K562 (cell line): Measurements from ENCODE around the gene CEND1. TPM values are rescaled to one million over a fixed set of nuclear protein-coding genes. Genes with fewer than 3 reads are reported as not detected.

ENCODE experiments used
- ATAC-seq: fragments of 200-7000 bp; cut with Tn5 transposase; 3 replicates; pipeline ENCODE4 v1.9.1; 2020; ENCODE audit warnings: moderate library complexity
- BruUV-seq: library from RNA; stranded (reverse); fragments of 400-500 nt; replicated peaks from 2 replicates; lab custom pipeline; 2021; lab: Mats Ljungman, UMichigan
- CTCF ChIA-PET: fragments of 300-600 bp; formaldehyde crosslinking; extraction: SDS; loops from one replicate; lab custom pipeline; 2021; ENCODE audit warnings: low intra/inter-chr PET ratio; lab: Yijun Ruan, JAX
- POLR2A ChIA-PET: fragments of 300-600, 350-650 bp; sonication (Branson Sonifier 250); formaldehyde crosslinking; extraction: SDS; loops from one replicate; lab custom pipeline; 2021; ENCODE audit warnings: antibody characterized with exemption, inconsistent platforms; lab: Yijun Ruan, JAX
- DNase-seq, 4 experiments: peaks; one replicate each; pipeline versions ENCODE4 v3.0.0 to v3.0.0-alpha.2; 2011 to 2018; ENCODE audit warnings: low spot score in 3 of 4, mixed read lengths in 3 of 4; ENCODE audit errors: extremely low read depth in 1 of 4
- FAIRE-seq: peaks from 2 replicates; lab custom pipeline; 2011; peaks lifted over from hg19 to GRCh38; lab: Jason Lieb, UNC
- H2AFZ ChIP-seq: 2 replicates; pipeline ENCODE4 v1.6.0; 2011; ENCODE audit warnings: low read depth, low read length, control low read depth, inconsistent platforms
- H3K27ac ChIP-seq: fragments of 200-600 bp; 3 replicates; pipeline ENCODE4 v1.8.0; 2011; ENCODE audit warnings: low read depth, mild to moderate bottlenecking, control low read depth, inconsistent platforms, low read length, moderate library complexity, mixed read lengths; ENCODE audit errors: extremely low read depth
- H3K27me3 ChIP-seq, 2 experiments: fragments of 300-600 bp in 1 of 2; 2 replicates in 1 of 2; 3 replicates in 1 of 2; pipeline versions ENCODE4 v1.6.0 to v1.8.0; 2011; ENCODE audit warnings: inconsistent platforms in 2 of 2, low read length in 2 of 2, mild to moderate bottlenecking in 1 of 2, mixed read lengths in 1 of 2, moderate library complexity in 1 of 2; ENCODE audit not compliant: control insufficient read depth in 2 of 2, insufficient read depth in 2 of 2
- H3K36me3 ChIP-seq: fragments of 300-600 bp; 3 replicates; pipeline ENCODE4 v1.8.0; 2011; ENCODE audit warnings: mild to moderate bottlenecking, low read length, inconsistent platforms; ENCODE audit not compliant: control insufficient read depth, insufficient read depth
- H3K4me1 ChIP-seq, 2 experiments: fragments of 200-600 bp in 1 of 2; replicated peaks in 1 of 2; 2 replicates in 1 of 2; 3 replicates in 1 of 2; pipeline versions ENCODE4 v1.5.1 to v1.8.0; 2011; ENCODE audit warnings: inconsistent platforms in 2 of 2, low read length in 2 of 2, mild to moderate bottlenecking in 1 of 2, mixed read lengths in 1 of 2, moderate library complexity in 1 of 2; ENCODE audit not compliant: control insufficient read depth in 2 of 2, insufficient read depth in 2 of 2
- H3K4me2 ChIP-seq: 2 replicates; pipeline ENCODE4 v1.6.1; 2011; ENCODE audit warnings: low read length, control low read depth, inconsistent platforms, mixed read lengths; ENCODE audit not compliant: insufficient read depth
- H3K4me3 ChIP-seq: fragments of 200-600 bp; sonication (generic), shearing (Covaris generic); 2 replicates; pipeline ENCODE4 v1.5.1; 2016; ENCODE audit warnings: control low read depth, inconsistent platforms
- H3K79me2 ChIP-seq: fragments of 200-600 bp; 3 replicates; pipeline ENCODE4 v1.8.0; 2011; ENCODE audit warnings: low read length, inconsistent platforms; ENCODE audit not compliant: control insufficient read depth, insufficient read depth
- H3K9ac ChIP-seq, 2 experiments: 2 replicates each; pipeline versions ENCODE4 v1.6.0 to v1.6.1; 2011; ENCODE audit warnings: low read depth in 2 of 2, low read length in 2 of 2, control low read depth in 1 of 2, inconsistent platforms in 1 of 2, mild to moderate bottlenecking in 1 of 2, mixed read lengths in 1 of 2; ENCODE audit not compliant: insufficient read depth in 1 of 2
- H3K9me1 ChIP-seq: one replicate; pipeline ENCODE4 v1.6.0; 2011; ENCODE audit warnings: inconsistent platforms, mild to moderate bottlenecking, low read length, moderate library complexity; ENCODE audit not compliant: control insufficient read depth, insufficient read depth
- H3K9me3 ChIP-seq: replicated peaks from 2 replicates; pipeline ENCODE4 v1.5.1; 2011; ENCODE audit warnings: low read depth, low read length, inconsistent platforms; ENCODE audit not compliant: control insufficient read depth, insufficient read depth
- H4K20me1 ChIP-seq: replicated peaks from 2 replicates; pipeline ENCODE4 v1.6.1; 2011; ENCODE audit warnings: low read length, inconsistent platforms, mixed read lengths; ENCODE audit not compliant: control insufficient read depth, insufficient read depth
- C11orf30 ChIP-seq: fragments of 450-650 bp; IDR thresholded peaks from 2 replicates; pipeline ENCODE4 v1.6.1; 2016; ENCODE audit warnings: low read depth, mild to moderate bottlenecking
- GTF2E2 ChIP-seq: fragments of 200-800 bp; sonication (Bioruptor generic); IDR thresholded peaks from 2 replicates; pipeline ENCODE4 v1.6.1; 2016; ENCODE audit warnings: missing genetic modification characterization, missing compliant biosample characterization
- MAFF ChIP-seq: IDR thresholded peaks from 2 replicates; pipeline ENCODE4 v1.6.1; 2012; ENCODE audit warnings: low read length, improper control_type of control experiment
- NFRKB ChIP-seq: fragments of 450-650 bp; IDR thresholded peaks from 2 replicates; pipeline ENCODE4 v1.6.1; 2016; ENCODE audit warnings: low read depth
- NR2C2 ChIP-seq, 2 experiments: fragments of 200-800 bp in 1 of 2; sonication (Bioruptor generic) in 1 of 2; sonication (generic) in 1 of 2; formaldehyde crosslinking in 1 of 2; IDR thresholded peaks; 2 replicates each; pipeline versions ENCODE4 v1.6.1 to v1.8.0; 2016 to 2022; ENCODE audit warnings: mild to moderate bottlenecking in 1 of 2, missing compliant biosample characterization in 1 of 2, missing genetic modification characterization in 1 of 2, missing genetic modification reagents in 1 of 2
- PHB2 ChIP-seq: fragments of 450-650 bp; IDR thresholded peaks from 2 replicates; pipeline ENCODE4 v1.6.1; 2017; ENCODE audit warnings: low read depth
- POLR2B ChIP-seq: fragments of 450-650 bp; IDR thresholded peaks from 2 replicates; pipeline ENCODE4 v1.6.1; 2018; ENCODE audit warnings: low read depth; ENCODE audit not compliant: partially characterized antibody
- PRMT5 ChIP-seq: sonication (generic); formaldehyde crosslinking; IDR thresholded peaks from 2 replicates; pipeline ENCODE4 v1.5.0; 2020; ENCODE audit warnings: missing genetic modification reagents
- RAD21 ChIP-seq, 2 experiments: fragments of 250-450 bp in 1 of 2; fragments of 450-650 bp in 1 of 2; sonication (Bioruptor Pico) in 1 of 2; formaldehyde crosslinking in 1 of 2; IDR thresholded peaks in 1 of 2; conservative IDR thresholded peaks in 1 of 2; 2 replicates each; pipeline versions ENCODE4 v1.4.0 to v1.8.0; 2020 to 2022; ENCODE audit warnings: mild to moderate bottlenecking in 2 of 2, moderate library complexity in 1 of 2
- SMAD2 ChIP-seq: fragments of 150-350 bp; IDR thresholded peaks from 2 replicates; pipeline ENCODE4 v1.6.1; 2014; ENCODE audit warnings: low read depth, mild to moderate bottlenecking, low read length
- SRF ChIP-seq, 2 experiments: fragments of 250-450, 450-650 bp in 1 of 2; sonication (Bioruptor Pico) in 1 of 2; sonication (generic) in 1 of 2; formaldehyde crosslinking; IDR thresholded peaks; 2 replicates each; pipeline versions ENCODE4 v1.5.0 to v1.5.1; 2020 to 2022; ENCODE audit warnings: mild to moderate bottlenecking in 1 of 2, missing genetic modification reagents in 1 of 2
- ZNF75A ChIP-seq: fragments of 450-650 bp; formaldehyde crosslinking; IDR thresholded peaks from 2 replicates; pipeline ENCODE4 v1.4.0; 2020; ENCODE audit warnings: mild to moderate bottlenecking
- ZNF785 ChIP-seq: fragments of 250-450 bp; sonication (Bioruptor Pico); IDR thresholded peaks from 2 replicates; pipeline ENCODE4 v1.4.0; 2020; ENCODE audit warnings: mild to moderate bottlenecking
- ZNF79 ChIP-seq: fragments of 250-450 bp; sonication (Bioruptor Pico); IDR thresholded peaks from 2 replicates; pipeline ENCODE4 v1.4.0; 2020; ENCODE audit warnings: low read depth, mild to moderate bottlenecking, moderate library complexity
- WGBS: fragments of 100-300 bp; shearing (Covaris generic); methylation state at CpG from one replicate; pipeline ENCODE4 v1.1.6; 2016; ENCODE audit warnings: low coverage, mixed read lengths; ENCODE audit not compliant: insufficient coverage; ENCODE audit errors: missing lambda C conversion rate; 5-methylcytosine and 5-hydroxymethylcytosine counted together
- in situ Hi-C: fragments of 300-500 bp; cut with MboI; formaldehyde crosslinking; loops from 4 replicates; pipeline ENCODE4 v1.15.0; 2018; ENCODE audit warnings: inconsistent platforms, mixed read lengths
- intact Hi-C: fragments of 100-400 bp; cut with micrococcal nuclease; formaldehyde crosslinking; loops from 2 replicates; pipeline ENCODE4 v1.14.2; 2022
- polyA plus RNA-seq, 8 experiments: library from polyadenylated mRNA; depleted of rRNA in 4 of 8; stranded (reverse) in 5 of 8; unstranded in 3 of 8; fragments of >200 nt; fragmentation: Nextera tagmentation in 2 of 8; fragmentation: Illumina TruSeq in 1 of 8; extraction: Ambion mirVana in 2 of 8; extraction: Trizol in 1 of 8; gene quantifications; 2 replicates each; pipeline versions ENCODE4 v1.2.1 to v1.2.3, GENCODE V29; 2011 to 2014; ENCODE audit warnings: inconsistent platforms in 1 of 8, missing spikeins in 1 of 8
- total RNA-seq, 7 experiments: library from RNA; depleted of rRNA in 6 of 7; stranded (reverse); fragments of >200 nt in 6 of 7; fragmentation: Illumina TruSeq in 2 of 7; extraction: Trizol in 2 of 7; gene quantifications; 2 replicates each; pipeline versions ENCODE4 v1.2.1 to v1.2.3, GENCODE V29; 2011 to 2021; ENCODE audit warnings: low replicate concordance in 1 of 7
- TF ChIP-seq, protein P1 (sequence below): sonication (generic); formaldehyde crosslinking; IDR thresholded peaks from 2 replicates; pipeline ENCODE4 v1.9.0; 2022; ENCODE audit warnings: mild to moderate bottlenecking, missing genetic modification reagents
- TF ChIP-seq, protein P2 (sequence below): sonication (generic); formaldehyde crosslinking; IDR thresholded peaks from 2 replicates; pipeline ENCODE4 v1.8.0; 2022; ENCODE audit warnings: mild to moderate bottlenecking, low read depth, missing genetic modification reagents
- TF ChIP-seq, protein P3 (sequence below): IDR thresholded peaks from 2 replicates; pipeline ENCODE4 v1.6.1; 2012; ENCODE audit warnings: low read depth, low read length, improper control_type of control experiment, borderline replicate concordance
- TF ChIP-seq, protein P4 (sequence below): sonication (generic); formaldehyde crosslinking; IDR thresholded peaks from 2 replicates; pipeline ENCODE4 v1.8.0; 2022; ENCODE audit warnings: mild to moderate bottlenecking, missing genetic modification reagents

The CEND1 gene
- total and polyA plus RNA-seq, 9 of the 15 experiments (the other 6 are each of a cell fraction or from before 2014, with no cell fraction given): 0.13 to 0.18 (median 0.16) TPM; not detected in 6

DNA sequence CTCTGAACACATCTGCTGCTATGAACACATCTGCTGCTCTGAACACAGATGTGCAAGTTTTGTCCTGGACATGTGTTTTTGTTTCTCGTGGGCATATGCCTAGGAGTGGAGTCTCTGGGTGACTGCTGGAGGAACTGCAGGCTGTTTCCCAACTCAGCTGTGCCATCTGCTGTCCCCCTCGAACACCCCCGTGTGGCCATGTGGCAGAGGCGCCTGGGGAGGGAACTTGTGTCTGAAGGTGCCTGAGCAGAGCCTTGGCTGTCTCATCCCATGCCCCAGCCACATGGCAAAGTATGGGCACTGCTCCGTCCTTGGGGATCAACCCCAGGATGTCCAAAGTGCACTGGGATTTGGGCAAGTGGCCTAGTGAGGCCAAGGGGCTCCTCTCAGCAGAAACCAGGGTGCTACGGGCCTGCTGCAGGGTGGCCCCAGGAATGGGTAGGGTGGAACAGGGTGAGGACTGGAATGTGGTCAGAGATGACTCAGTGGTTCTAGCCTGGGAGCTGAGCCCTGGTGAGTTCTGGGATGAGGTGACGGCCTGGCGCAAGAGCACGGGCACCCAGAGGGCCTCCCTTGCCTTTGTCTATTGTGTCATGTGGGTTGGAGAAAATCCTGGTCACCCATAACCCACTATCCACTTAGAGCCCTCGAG lies 27.3 kb downstream of the CEND1 start:
- ChIA-PET CTCF (no interaction called here), POLR2A (interaction anchor here (0.6 to 10.4 kb wide), 9 partner anchors 8 to 214 kb away, joined by 3 to 88 read pairs (median 6); partner anchors contain the start of genes DEAF1, TALDO1 and TMEM80)
- H3K27me3 ChIP-seq: no peaks in the 10 kb centered on the region
- peaks cover 6% of the 10 kb centered on the region; the same call in 2 of the 3 replicates for H3K79me2 ChIP-seq
- no peaks in the 10 kb centered on the region for H3K9me3 ChIP-seq
- H3K9ac ChIP-seq: peak overlapping the region in 1 of 2 experiments; percentile 82; a peak in 2 of 4 replicates
- DNase-seq (peak in 3 of 4 experiments; percentile 34 to 40 (median 36)), ATAC-seq (peak; percentile 11), FAIRE-seq (peak; percentile 6)
- H3K4me1 ChIP-seq: peaks cover 8 to 35% of the 10 kb centered on the region in 2 experiments; a peak in 4 of 5 replicates
- peaks cover 97% of the 10 kb centered on the region for H3K36me3 ChIP-seq
- H3K27ac ChIP-seq: peak overlapping the region; percentile 40; the same call in 1 of the 3 replicates
- no peak overlapping the region for H3K4me2 ChIP-seq
- intact Hi-C loops: no loop called here
- H2AFZ ChIP-seq: no peak overlapping the region
- no peak overlapping the region for H3K4me3 ChIP-seq
- WGBS: 70% methylated on average over 10 of the region's 10 CpGs
- peaks cover 36% of the 10 kb centered on the region for H4K20me1 ChIP-seq
- peaks cover 6% of the 10 kb centered on the region for H3K9me1 ChIP-seq
- in situ Hi-C loops: no loop called here
- BruUV-seq: no TSS peak
- no peak for TF ChIP-seq NFRKB
- 0 out of 2 replicates have a peak, but pooled peaks have one; percentile 39 for TF ChIP-seq NR2C2 (CRISPR knock-in tag; IDR thresholded peaks at IDR 0.05)
- no peak for TF ChIP-seq NR2C2 (tag; IDR thresholded peaks at IDR 0.05)
- TF ChIP-seq, protein P1, sequence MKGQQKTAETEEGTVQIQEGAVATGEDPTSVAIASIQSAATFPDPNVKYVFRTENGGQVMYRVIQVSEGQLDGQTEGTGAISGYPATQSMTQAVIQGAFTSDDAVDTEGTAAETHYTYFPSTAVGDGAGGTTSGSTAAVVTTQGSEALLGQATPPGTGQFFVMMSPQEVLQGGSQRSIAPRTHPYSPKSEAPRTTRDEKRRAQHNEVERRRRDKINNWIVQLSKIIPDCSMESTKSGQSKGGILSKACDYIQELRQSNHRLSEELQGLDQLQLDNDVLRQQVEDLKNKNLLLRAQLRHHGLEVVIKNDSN (CRISPR knock-in tag): peak; percentile 18; the same call in 1 of the 2 replicates
- no peak for TF ChIP-seq PRMT5 (CRISPR knock-in tag)
- no peak for TF ChIP-seq GTF2E2 (tag)
- TF ChIP-seq, protein P2, sequence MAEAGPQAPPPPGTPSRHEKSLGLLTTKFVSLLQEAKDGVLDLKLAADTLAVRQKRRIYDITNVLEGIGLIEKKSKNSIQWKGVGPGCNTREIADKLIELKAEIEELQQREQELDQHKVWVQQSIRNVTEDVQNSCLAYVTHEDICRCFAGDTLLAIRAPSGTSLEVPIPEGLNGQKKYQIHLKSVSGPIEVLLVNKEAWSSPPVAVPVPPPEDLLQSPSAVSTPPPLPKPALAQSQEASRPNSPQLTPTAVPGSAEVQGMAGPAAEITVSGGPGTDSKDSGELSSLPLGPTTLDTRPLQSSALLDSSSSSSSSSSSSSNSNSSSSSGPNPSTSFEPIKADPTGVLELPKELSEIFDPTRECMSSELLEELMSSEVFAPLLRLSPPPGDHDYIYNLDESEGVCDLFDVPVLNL (CRISPR knock-in tag): no peak
- TF ChIP-seq, protein P3, sequence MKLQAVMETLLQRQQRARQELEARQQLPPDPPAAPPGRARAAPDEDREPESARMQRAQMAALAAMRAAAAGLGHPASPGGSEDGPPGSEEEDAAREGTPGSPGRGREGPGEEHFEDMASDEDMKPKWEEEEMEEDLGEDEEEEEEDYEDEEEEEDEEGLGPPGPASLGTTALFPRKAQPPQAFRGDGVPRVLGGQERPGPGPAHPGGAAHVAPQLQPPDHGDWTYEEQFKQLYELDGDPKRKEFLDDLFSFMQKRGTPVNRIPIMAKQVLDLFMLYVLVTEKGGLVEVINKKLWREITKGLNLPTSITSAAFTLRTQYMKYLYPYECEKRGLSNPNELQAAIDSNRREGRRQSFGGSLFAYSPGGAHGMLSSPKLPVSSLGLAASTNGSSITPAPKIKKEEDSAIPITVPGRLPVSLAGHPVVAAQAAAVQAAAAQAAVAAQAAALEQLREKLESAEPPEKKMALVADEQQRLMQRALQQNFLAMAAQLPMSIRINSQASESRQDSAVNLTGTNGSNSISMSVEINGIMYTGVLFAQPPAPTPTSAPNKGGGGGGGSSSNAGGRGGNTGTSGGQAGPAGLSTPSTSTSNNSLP: no peak
- TF ChIP-seq MAFF: no peak
- TF ChIP-seq SMAD2: no peak
- no peak for TF ChIP-seq ZNF785
- no peak for TF ChIP-seq ZNF75A (CRISPR knock-in tag)
- no peak for TF ChIP-seq C11orf30
- peak; percentile 43 for TF ChIP-seq POLR2B
- TF ChIP-seq PHB2: no peak
- TF ChIP-seq RAD21 (CRISPR knock-in tag; conservative IDR thresholded peaks at IDR 0.05 in 1 of 2, IDR thresholded peaks at IDR 0.05 in 1 of 2): peak in 1 of 2 experiments; percentile 15; a peak in 1 of 4 replicates
- TF ChIP-seq ZNF79 (CRISPR knock-in tag): no peak
- TF ChIP-seq, protein P4, sequence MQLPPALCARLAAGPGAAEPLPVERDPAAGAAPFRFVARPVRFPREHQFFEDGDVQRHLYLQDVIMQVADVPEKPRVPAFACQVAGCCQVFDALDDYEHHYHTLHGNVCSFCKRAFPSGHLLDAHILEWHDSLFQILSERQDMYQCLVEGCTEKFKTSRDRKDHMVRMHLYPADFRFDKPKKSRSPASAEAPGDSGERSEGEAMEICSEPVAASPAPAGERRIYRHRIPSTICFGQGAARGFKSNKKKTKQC (CRISPR knock-in tag): no peak
- 0 out of 4 replicates have a peak, but pooled peaks of 1 of the 2 experiments have one; percentile 45 for TF ChIP-seq SRF (CRISPR knock-in tag; IDR thresholded peaks at IDR 0.05)
